Measurements from ENCODE around the gene WDR90. TPM values are rescaled to one million over a fixed set of nuclear protein-coding genes. Genes with fewer than 3 reads are reported as not detected.

The WDR90 gene
- total RNA-seq, 1 donor from 2014 or later: 102 TPM

DNA sequence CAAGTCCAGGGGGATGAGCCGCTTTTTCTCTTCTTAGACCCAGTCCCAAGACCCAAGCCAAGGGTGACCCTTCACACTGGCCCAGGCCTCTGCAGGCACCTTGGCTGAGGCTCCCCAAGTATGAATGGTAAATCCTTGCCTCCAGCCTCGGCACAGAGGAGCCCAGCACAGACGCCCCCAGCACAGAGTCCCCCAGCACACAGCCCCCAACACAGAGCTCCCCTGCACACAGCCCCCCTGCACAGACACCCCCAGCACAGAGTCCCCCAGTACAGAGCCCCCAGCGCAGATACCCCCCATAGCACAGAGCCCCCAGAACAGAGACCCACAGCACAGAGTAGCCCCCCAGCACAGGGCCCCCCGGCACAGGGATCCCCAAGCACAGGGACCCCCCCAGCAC, 8.6 kb upstream of the WDR90 start:
- Mint-ChIP-seq H3K27ac (no peak overlapping the region), H3K4me1 (ENCODE audit: unreplicated experiment) (peaks cover 5% of the 10 kb centered on the region), H3K4me3 (no peak overlapping the region), H3K27me3 (peaks cover 6% of the 10 kb centered on the region), H3K36me3 (no peaks in the 10 kb centered on the region), H3K9me3 (no peaks in the 10 kb centered on the region)
- TF ChIP-seq, protein P1, sequence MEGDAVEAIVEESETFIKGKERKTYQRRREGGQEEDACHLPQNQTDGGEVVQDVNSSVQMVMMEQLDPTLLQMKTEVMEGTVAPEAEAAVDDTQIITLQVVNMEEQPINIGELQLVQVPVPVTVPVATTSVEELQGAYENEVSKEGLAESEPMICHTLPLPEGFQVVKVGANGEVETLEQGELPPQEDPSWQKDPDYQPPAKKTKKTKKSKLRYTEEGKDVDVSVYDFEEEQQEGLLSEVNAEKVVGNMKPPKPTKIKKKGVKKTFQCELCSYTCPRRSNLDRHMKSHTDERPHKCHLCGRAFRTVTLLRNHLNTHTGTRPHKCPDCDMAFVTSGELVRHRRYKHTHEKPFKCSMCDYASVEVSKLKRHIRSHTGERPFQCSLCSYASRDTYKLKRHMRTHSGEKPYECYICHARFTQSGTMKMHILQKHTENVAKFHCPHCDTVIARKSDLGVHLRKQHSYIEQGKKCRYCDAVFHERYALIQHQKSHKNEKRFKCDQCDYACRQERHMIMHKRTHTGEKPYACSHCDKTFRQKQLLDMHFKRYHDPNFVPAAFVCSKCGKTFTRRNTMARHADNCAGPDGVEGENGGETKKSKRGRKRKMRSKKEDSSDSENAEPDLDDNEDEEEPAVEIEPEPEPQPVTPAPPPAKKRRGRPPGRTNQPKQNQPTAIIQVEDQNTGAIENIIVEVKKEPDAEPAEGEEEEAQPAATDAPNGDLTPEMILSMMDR (conservative IDR thresholded peaks at IDR 0.05): no peak
- no peak for DNase-seq (ENCODE audit: extremely low spot score, unreplicated experiment)

DNA sequence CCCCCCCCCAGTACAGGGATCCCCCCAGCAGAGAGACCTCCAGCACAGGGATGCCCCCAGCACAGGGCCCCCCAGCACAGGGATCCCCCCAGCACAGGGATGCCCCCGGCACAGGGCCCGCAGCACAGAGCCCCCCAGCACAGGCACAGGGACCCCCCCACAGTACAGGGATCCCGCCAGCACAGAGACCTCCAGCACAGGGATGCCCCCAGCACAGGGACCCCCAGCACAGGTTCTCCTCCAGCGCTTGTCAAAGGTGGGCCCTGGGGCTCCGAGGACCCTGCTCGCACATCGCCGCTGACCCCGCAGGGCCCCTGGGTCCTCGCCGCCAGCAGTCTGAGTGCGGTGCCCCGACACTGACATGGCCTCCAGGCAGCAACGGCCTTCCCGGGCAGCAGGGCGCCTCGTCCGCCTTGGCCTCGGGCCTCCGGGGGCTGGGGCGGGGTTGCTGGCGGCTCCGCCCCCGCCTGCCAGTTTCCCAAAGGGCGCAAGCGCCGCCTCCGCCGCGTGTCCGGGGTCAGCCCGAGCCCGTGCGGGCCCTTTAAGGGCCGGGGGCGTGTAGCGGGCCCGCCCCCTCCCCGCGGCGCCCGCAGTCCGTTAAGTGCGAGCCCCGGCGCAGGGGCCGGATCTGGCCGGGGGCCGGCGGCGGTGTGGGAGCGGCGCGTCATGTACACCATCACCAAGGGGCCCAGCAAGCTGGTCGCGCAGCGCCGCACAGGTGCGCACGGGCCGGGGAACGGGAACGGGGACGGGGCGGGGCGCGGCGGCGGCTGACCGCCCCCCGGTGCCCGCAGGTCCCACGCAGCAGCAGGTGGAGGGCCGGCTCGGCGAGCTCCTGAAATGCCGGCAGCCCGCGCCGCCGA, 7.6 kb upstream of the WDR90 start, which contains the start of gene MCRIP2:
Gene MCRIP2 (plus strand): TSS at position 503 of the 863 bp plus-strand sequence. CDS start 164 bp downstream, at position 667.
- Mint-ChIP-seq H3K36me3 (no peaks in the 10 kb centered on the region), H3K27ac (no peak within 1 kb of the TSS), H3K9me3 (no peaks in the 10 kb centered on the region), H3K4me1 (ENCODE audit: unreplicated experiment) (peaks cover 2% of the 10 kb centered on the region), H3K27me3 (peaks cover 3% of the 10 kb centered on the region), H3K4me3 (peak within 1 kb of the TSS; percentile 80)
- DNase-seq (ENCODE audit: extremely low spot score, unreplicated experiment): peak; percentile 89
- TF ChIP-seq, protein P1 (conservative IDR thresholded peaks at IDR 0.05): no peak

DNA sequence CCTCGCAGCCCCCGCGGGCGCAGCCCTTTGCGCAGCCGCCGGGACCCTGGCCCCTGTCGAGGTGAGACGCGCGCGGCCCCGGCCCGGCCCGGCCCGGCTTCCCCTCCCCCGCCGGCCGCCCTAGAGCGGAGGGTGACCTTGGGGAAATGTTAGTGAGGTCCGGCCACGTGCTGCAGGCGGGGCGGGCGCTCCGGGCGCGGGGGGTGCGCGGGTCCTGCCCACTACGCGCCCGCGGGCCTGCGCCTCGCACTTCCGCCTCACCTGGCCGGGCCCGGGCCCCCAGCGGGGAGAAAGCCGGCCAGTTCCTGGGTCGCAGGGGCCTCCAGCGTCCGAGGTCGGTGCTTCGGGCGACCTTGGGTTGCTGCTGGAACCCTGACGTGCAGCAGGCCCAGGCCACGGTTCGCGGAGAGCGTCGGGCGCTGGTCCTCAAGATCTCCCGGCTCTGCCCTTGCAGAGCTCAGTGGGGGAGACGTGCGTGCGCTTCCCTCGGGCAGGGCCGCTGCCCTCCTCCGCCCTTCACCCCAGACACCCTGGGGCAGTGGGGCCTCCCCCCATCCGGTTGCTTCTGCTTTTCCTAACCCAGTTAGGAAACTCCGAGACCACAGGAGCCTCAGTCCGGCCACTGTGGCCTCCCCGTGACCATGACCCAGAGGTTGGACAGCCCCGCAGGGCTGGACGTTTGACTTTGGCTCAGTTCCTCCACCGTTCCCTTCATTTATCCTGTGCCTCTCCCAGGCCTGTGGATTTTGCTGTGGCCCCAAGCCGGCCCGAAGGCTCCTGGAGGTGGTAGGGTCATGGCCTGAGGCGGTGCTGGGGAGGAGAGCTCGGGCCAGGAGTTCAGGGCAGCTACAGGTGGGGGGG, 6.7 kb upstream of the WDR90 start:
- no peaks in the 10 kb centered on the region for H3K4me1 Mint-ChIP-seq (ENCODE audit: unreplicated experiment)
- H3K36me3 Mint-ChIP-seq: no peaks in the 10 kb centered on the region
- TF ChIP-seq, protein P1 (conservative IDR thresholded peaks at IDR 0.05): no peak
- peak overlapping the region; percentile 80 for H3K4me3 Mint-ChIP-seq
- H3K27ac Mint-ChIP-seq: no peak overlapping the region
- H3K27me3 Mint-ChIP-seq: no peaks in the 10 kb centered on the region
- H3K9me3 Mint-ChIP-seq: no peaks in the 10 kb centered on the region
- DNase-seq (ENCODE audit: extremely low spot score, unreplicated experiment): no peak

DNA sequence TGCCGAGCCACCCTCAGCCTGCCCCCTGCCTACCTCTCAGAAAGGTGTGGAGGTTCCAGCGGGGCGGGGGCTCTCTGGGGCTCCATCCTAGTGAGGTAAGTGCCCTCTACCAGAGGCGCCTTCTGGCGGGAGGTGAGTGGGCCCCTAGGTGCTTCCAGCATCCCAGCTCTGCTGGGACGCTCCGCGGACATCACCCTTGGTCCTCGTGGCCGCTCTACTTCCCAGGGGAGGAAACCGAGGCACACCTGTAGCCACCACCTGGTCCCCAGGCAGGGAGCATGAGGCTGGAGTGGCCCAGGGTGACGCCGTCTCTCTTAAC, 6.2 kb upstream of the WDR90 start:
- H3K27ac Mint-ChIP-seq: no peak overlapping the region
- H3K9me3 Mint-ChIP-seq: no peaks in the 10 kb centered on the region
- peak overlapping the region; percentile 80 for H3K4me3 Mint-ChIP-seq
- no peaks in the 10 kb centered on the region for H3K27me3 Mint-ChIP-seq
- H3K36me3 Mint-ChIP-seq: no peaks in the 10 kb centered on the region
- TF ChIP-seq, protein P1 (conservative IDR thresholded peaks at IDR 0.05): no peak
- no peak for DNase-seq (ENCODE audit: extremely low spot score, unreplicated experiment)
- H3K4me1 Mint-ChIP-seq (ENCODE audit: unreplicated experiment): no peaks in the 10 kb centered on the region

DNA sequence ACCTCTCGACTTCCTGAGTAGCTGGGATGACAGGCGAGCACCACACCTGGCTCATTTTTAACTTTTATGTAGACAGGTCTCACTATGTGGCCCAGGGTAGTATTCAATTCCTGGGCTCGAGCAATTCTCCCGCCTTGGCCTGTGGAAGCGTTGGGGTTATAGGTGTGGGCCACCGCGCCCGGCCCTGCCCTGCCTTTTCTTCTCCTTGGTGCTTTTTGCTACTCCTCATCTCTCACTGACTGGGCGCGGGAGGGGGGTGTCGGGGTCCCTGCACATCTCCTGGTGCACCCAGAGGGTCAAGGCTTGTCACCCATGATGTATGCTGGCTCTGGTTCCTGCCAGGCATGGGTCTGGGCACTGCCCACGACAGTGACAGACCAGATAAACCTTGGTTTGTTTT, 4.6 kb upstream of the WDR90 start:
- TF ChIP-seq, protein P1 (conservative IDR thresholded peaks at IDR 0.05): no peak
- Mint-ChIP-seq H3K27me3 (no peaks in the 10 kb centered on the region), H3K27ac (no peak overlapping the region), H3K9me3 (no peaks in the 10 kb centered on the region), H3K36me3 (no peaks in the 10 kb centered on the region), H3K4me3 (peak overlapping the region; percentile 71), H3K4me1 (ENCODE audit: unreplicated experiment) (no peaks in the 10 kb centered on the region)
- no peak for DNase-seq (ENCODE audit: extremely low spot score, unreplicated experiment)
